MM.1S (cell line): Measurements from ENCODE around the gene CD7.

Experiments used
- DNase-seq: peaks from one replicate; pipeline ENCODE4 v3.0.0-alpha.2; 2015
- H2AFZ ChIP-seq: fragments of 300-600 bp; sonication (generic); 2 replicates; pipeline ENCODE4 v1.6.0; 2016; ENCODE audit warnings: antibody characterized with exemption, low read length
- H3F3A ChIP-seq: fragments of 300-600 bp; sonication (generic); 2 replicates; pipeline ENCODE4 v1.6.1; 2016; ENCODE audit warnings: mild to moderate bottlenecking, antibody characterized with exemption, low read length, moderate library complexity, mixed read lengths; ENCODE audit not compliant: insufficient read depth
- H3K27ac ChIP-seq: fragments of 300-600 bp; sonication (generic); 2 replicates; pipeline ENCODE4 v1.5.1; 2016; ENCODE audit warnings: mild to moderate bottlenecking, low read length
- H3K27me3 ChIP-seq: fragments of 300-600 bp; sonication (generic); replicated peaks from 2 replicates; pipeline ENCODE4 v1.6.0; 2016; ENCODE audit warnings: low read length; ENCODE audit not compliant: insufficient read depth
- H3K36me3 ChIP-seq: fragments of 300-600 bp; sonication (generic); replicated peaks from 2 replicates; pipeline ENCODE4 v1.6.1; 2016; ENCODE audit warnings: mild to moderate bottlenecking, low read length, mixed read lengths; ENCODE audit not compliant: insufficient read depth
- H3K4me1 ChIP-seq: fragments of 300-600 bp; sonication (generic); 2 replicates; pipeline ENCODE4 v1.6.1; 2016; ENCODE audit warnings: low read length, mixed read lengths
- H3K4me2 ChIP-seq: fragments of 300-600 bp; sonication (generic); 2 replicates; pipeline ENCODE4 v1.6.0; 2016; ENCODE audit warnings: low read depth, low read length
- H3K4me3 ChIP-seq: fragments of 300-600 bp; sonication (generic); 2 replicates; pipeline ENCODE4 v1.5.1; 2016; ENCODE audit warnings: low read length, mixed read lengths
- H3K79me2 ChIP-seq: fragments of 300-600 bp; sonication (generic); 2 replicates; pipeline ENCODE4 v1.6.1; 2016; ENCODE audit warnings: mixed run types, low read length, mixed read lengths
- H3K9ac ChIP-seq: fragments of 300-600 bp; sonication (generic); 2 replicates; pipeline ENCODE4 v1.6.1; 2016; ENCODE audit warnings: low read length, mixed read lengths
- H3K9me2 ChIP-seq: fragments of 300-600 bp; sonication (generic); replicated peaks from 2 replicates; pipeline ENCODE4 v1.6.1; 2016; ENCODE audit warnings: mild to moderate bottlenecking, low read length, mixed read lengths; ENCODE audit not compliant: insufficient read depth
- H3K9me3 ChIP-seq: fragments of 300-600 bp; sonication (generic); replicated peaks from 2 replicates; pipeline ENCODE4 v1.6.1; 2016; ENCODE audit warnings: mild to moderate bottlenecking, low read length, mixed read lengths; ENCODE audit not compliant: insufficient read depth
- H4K20me1 ChIP-seq: fragments of 300-600 bp; sonication (generic); 2 replicates; pipeline ENCODE4 v1.6.1; 2016; ENCODE audit warnings: mild to moderate bottlenecking, low read length, moderate library complexity, mixed read lengths; ENCODE audit not compliant: insufficient read depth
- EZH2 ChIP-seq: fragments of 300-600 bp; sonication (generic); optimal IDR thresholded peaks from 2 replicates; pipeline ENCODE3; 2017; ENCODE audit warnings: low read depth, mild to moderate bottlenecking, antibody characterized with exemption, low read length, mixed read lengths
- EZH2phosphoT487 ChIP-seq: fragments of 300-600 bp; sonication (generic); IDR thresholded peaks from 2 replicates; pipeline ENCODE4 v1.6.1; 2018; ENCODE audit warnings: antibody characterized with exemption, low read length
- TF ChIP-seq, protein P1 (sequence below): fragments of 300-600 bp; sonication (generic); IDR thresholded peaks from 2 replicates; pipeline ENCODE4 v1.5.1; 2016; ENCODE audit warnings: antibody characterized with exemption, low read length, mixed read lengths

Gene CD7

DNA sequence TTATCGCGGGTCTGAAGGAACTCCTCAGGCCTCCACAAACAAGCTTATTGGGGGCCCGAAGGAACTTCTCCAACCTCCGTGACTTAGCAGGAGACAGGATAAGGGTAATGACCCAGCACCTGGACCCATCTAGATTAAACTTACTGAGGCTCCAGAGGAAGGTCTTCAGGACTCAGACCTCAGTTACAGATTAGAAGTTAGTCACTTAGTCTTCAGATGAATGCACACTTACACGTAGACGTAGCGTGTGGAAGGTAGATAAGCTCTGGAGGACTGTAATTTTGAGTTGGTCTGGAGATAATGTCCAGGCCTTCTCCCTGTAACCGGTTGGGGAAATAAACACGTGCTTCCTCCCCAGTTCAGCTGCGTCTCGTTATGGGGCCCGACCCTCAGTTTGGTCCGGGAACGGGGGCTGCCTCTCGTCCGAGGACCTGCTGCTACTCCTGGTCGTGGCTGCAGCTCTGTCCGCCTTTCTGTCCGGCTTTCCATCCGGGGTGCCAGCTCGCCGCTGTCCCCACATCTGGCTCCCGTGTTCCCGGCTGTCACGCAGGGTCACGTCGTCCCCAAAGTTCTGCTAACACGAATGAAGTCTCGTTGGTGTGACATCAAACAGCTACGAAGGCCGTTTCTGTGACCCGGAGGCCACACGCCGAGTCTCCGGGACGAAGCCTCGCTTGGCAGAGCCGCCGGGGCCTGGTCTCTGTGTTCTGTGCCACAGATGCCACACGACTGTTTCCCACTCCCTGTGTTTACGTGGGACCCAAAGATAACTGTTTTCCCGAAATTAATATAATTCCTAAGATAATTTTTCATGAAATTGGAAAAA is 28.0 kb upstream of the CD7 start:
- H3K9ac ChIP-seq = no peak overlapping the region
- no peak overlapping the region for H2AFZ ChIP-seq
- no peaks in the 10 kb centered on the region for H3K36me3 ChIP-seq
- no peaks in the 10 kb centered on the region for H3K79me2 ChIP-seq
- no peak for DNase-seq
- TF ChIP-seq, protein P1, sequence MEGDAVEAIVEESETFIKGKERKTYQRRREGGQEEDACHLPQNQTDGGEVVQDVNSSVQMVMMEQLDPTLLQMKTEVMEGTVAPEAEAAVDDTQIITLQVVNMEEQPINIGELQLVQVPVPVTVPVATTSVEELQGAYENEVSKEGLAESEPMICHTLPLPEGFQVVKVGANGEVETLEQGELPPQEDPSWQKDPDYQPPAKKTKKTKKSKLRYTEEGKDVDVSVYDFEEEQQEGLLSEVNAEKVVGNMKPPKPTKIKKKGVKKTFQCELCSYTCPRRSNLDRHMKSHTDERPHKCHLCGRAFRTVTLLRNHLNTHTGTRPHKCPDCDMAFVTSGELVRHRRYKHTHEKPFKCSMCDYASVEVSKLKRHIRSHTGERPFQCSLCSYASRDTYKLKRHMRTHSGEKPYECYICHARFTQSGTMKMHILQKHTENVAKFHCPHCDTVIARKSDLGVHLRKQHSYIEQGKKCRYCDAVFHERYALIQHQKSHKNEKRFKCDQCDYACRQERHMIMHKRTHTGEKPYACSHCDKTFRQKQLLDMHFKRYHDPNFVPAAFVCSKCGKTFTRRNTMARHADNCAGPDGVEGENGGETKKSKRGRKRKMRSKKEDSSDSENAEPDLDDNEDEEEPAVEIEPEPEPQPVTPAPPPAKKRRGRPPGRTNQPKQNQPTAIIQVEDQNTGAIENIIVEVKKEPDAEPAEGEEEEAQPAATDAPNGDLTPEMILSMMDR = no peak
- H3K9me2 ChIP-seq = no peaks in the 10 kb centered on the region
- peaks cover 10% of the 10 kb centered on the region for H3F3A ChIP-seq
- peaks cover 7% of the 10 kb centered on the region for H3K4me1 ChIP-seq
- H4K20me1 ChIP-seq = no peaks in the 10 kb centered on the region
- H3K27ac ChIP-seq = no peak overlapping the region
- H3K4me3 ChIP-seq = no peak overlapping the region
- H3K4me2 ChIP-seq = no peak overlapping the region
- H3K27me3 ChIP-seq = no peaks in the 10 kb centered on the region
- no peaks in the 10 kb centered on the region for H3K9me3 ChIP-seq

DNA sequence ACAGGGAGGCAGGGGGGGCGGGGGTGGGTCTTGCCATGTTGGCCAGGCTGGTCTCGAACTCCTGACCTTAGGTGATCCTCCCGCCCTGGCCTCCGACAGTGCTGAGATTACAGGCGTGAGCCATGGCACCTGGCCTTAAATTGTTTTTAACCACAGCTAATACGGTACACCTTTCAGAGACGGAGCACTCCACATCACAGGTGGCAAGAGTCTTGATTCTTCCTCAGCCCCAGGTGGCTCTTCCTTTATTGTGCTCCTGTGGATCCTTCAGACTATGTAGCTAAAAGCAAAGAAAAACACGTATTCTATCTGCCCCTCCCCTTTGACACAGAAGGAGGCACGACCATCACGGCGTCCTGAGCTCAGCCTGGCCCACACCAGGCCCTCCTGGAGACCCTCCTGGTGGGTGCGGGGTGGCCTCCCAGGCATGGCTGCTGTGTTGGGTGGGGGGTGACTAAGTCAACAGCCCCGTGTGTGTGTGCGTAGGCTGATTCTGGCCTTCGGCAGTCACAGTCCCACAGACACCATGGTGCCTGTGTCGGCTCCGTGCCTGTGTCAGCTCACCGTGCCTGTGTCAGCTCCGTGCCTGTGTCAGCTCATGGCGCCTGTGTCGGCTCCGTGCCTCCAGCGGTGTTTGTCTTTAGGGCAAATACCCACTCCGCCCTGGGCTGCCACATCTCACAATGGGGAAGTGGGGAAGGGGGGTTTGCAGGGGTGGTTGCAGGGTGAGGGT is 26.9 kb upstream of the CD7 start:
- Histone ChIP-seq H3K36me3 (no peaks in the 10 kb centered on the region), H3K4me2 (no peak overlapping the region), H3F3A (0 out of 2 replicates have a peak, but pooled peaks cover 4% of the 10 kb centered on the region), H3K4me3 (no peak overlapping the region), H2AFZ (no peak overlapping the region), H3K27me3 (no peaks in the 10 kb centered on the region), H3K27ac (no peak overlapping the region), H3K4me1 (no peaks in the 10 kb centered on the region), H3K79me2 (no peaks in the 10 kb centered on the region), H3K9ac (no peak overlapping the region), H4K20me1 (no peaks in the 10 kb centered on the region), H3K9me2 (no peaks in the 10 kb centered on the region), H3K9me3 (no peaks in the 10 kb centered on the region)
- DNase-seq = no peak
- TF ChIP-seq, protein P1 = no peak
- no peak for TF ChIP-seq EZH2phosphoT487
- TF ChIP-seq EZH2 = no peak

DNA sequence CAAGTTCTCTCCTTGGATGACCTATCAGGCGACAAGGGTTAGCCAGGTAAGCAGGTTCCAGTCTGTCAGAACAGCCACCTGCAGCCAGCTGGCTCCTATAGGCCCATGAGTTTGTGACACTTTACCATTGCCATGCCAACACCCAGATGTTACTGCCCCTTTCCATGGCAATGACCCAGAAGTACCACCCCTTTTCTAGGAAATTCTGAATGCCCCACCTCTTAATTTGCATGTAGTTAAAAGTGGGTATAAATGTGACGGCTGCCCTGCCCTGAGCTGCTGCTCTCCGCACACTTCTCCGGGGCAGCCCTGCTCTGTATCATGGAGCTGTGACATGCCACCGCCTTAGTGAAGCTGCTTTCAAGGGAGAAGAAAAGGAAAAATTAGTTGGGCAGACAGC is 26.2 kb upstream of the CD7 start:
- TF ChIP-seq, protein P1 = no peak
- TF ChIP-seq EZH2 = no peak
- no peak for TF ChIP-seq EZH2phosphoT487
- no peak overlapping the region for H3K27ac ChIP-seq
- no peak for DNase-seq

More for the DNA sequence above, 26.2 kb upstream of the CD7 start:
- Histone ChIP-seq H3K36me3 (no peaks in the 10 kb centered on the region), H2AFZ (no peak overlapping the region), H3K4me2 (no peak overlapping the region), H3F3A (no peaks in the 10 kb centered on the region), H3K4me1 (no peaks in the 10 kb centered on the region), H4K20me1 (no peaks in the 10 kb centered on the region), H3K9me3 (no peaks in the 10 kb centered on the region), H3K9ac (no peak overlapping the region), H3K4me3 (no peak overlapping the region), H3K79me2 (no peaks in the 10 kb centered on the region), H3K27me3 (no peaks in the 10 kb centered on the region), H3K9me2 (no peaks in the 10 kb centered on the region)
